H1 (cell line): Measurements from ENCODE around the gene ETV2. TPM values are rescaled to one million over a fixed set of nuclear protein-coding genes. Genes with fewer than 3 reads are reported as not detected.

Experiments
- ATF2 ChIP-seq: IDR thresholded peaks from 2 replicates; pipeline ENCODE4 v1.6.1; 2012; ENCODE audit warnings: low read length, inconsistent platforms
- ATF3 ChIP-seq: IDR thresholded peaks from 2 replicates; pipeline ENCODE4 v1.6.1; 2011; ENCODE audit warnings: low read depth, mild to moderate bottlenecking, low read length; ENCODE audit not compliant: insufficient read depth
- CBX8 ChIP-seq: fragments of 300-800, 300-1000 bp; sonication (generic); IDR thresholded peaks from 2 replicates; pipeline ENCODE4 v1.7.1; 2016; ENCODE audit warnings: low read depth, low read length, borderline replicate concordance
- EGR1 ChIP-seq: IDR thresholded peaks from 2 replicates; pipeline ENCODE4 v1.6.1; 2011; ENCODE audit warnings: low read depth, low read length, borderline replicate concordance
- EP300 ChIP-seq, 2 experiments: IDR thresholded peaks; 1 replicate in 1 of 2; 2 replicates in 1 of 2; pipeline ENCODE4 v1.6.1; 2011 to 2012; ENCODE audit warnings: low read depth in 2 of 2, low read length in 2 of 2, mild to moderate bottlenecking in 2 of 2, borderline replicate concordance in 1 of 2, inconsistent platforms in 1 of 2, moderate library complexity in 1 of 2
- GABPA ChIP-seq: IDR thresholded peaks from 2 replicates; pipeline ENCODE4 v1.6.1; 2011; ENCODE audit warnings: mild to moderate bottlenecking, low read length, moderate library complexity, borderline replicate concordance; ENCODE audit not compliant: insufficient read depth
- HDAC6 ChIP-seq: IDR thresholded peaks from one replicate; pipeline ENCODE4 v1.7.1; 2012; ENCODE audit warnings: low read depth, mild to moderate bottlenecking, inconsistent platforms, low read length, moderate library complexity
- JUN ChIP-seq: IDR thresholded peaks from 2 replicates; pipeline ENCODE4 v1.6.1; 2011; ENCODE audit warnings: low read depth, mild to moderate bottlenecking, improper control_type of control experiment, low read length
- MAFK ChIP-seq: IDR thresholded peaks from 2 replicates; pipeline ENCODE4 v1.6.1; 2012; ENCODE audit warnings: low read depth, mild to moderate bottlenecking, improper control_type of control experiment, low read length
- POLR2A ChIP-seq, 2 experiments: IDR thresholded peaks; 1 replicate in 1 of 2; 2 replicates in 1 of 2; pipeline ENCODE4 v1.6.1; 2011; ENCODE audit warnings: low read depth in 2 of 2, low read length in 2 of 2, mild to moderate bottlenecking in 2 of 2; ENCODE audit errors: control extremely low read depth in 1 of 2
- RBBP5 ChIP-seq: IDR thresholded peaks from 2 replicates; pipeline ENCODE4 v1.7.1; 2012; ENCODE audit warnings: low read depth, mild to moderate bottlenecking, inconsistent platforms, low read length, moderate library complexity, borderline replicate concordance
- SIN3A ChIP-seq, 2 experiments: IDR thresholded peaks in 1 of 2; conservative IDR thresholded peaks in 1 of 2; 2 replicates each; pipeline ENCODE4 v1.6.1; 2011 to 2012; ENCODE audit warnings: low read length in 2 of 2, improper control_type of control experiment in 1 of 2, low read depth in 1 of 2, mild to moderate bottlenecking in 1 of 2
- SIRT6 ChIP-seq: IDR thresholded peaks from one replicate; pipeline ENCODE4 v1.7.1; 2012; ENCODE audit warnings: low read length, inconsistent platforms
- TAF1 ChIP-seq: IDR thresholded peaks from 2 replicates; pipeline ENCODE4 v1.6.1; 2011; ENCODE audit warnings: mild to moderate bottlenecking, low read depth, low read length
- TCF12 ChIP-seq: IDR thresholded peaks from 2 replicates; pipeline ENCODE4 v1.6.1; 2011; ENCODE audit warnings: low read depth, mild to moderate bottlenecking, low read length
- polyA plus RNA-seq, 7 experiments: library from polyadenylated mRNA; depleted of rRNA in 3 of 7; stranded (reverse) in 5 of 7; unstranded in 2 of 7; fragments of >200 nt in 5 of 7; fragments of 200-250 nt in 2 of 7; gene quantifications; 1 replicate in 5 of 7; 2 replicates in 1 of 7; 4 replicates in 1 of 7; pipeline versions ENCODE4 v1.2.1 to v1.2.3, GENCODE V29; 2011 to 2013; ENCODE audit warnings: missing spikeins in 2 of 7, mixed read lengths in 2 of 7
- total RNA-seq: library from RNA; stranded (reverse); fragmentation: NEBNext Ultra II Directional; extraction: Animal tissue kit (Norgen Biotek cat#: 25700); gene quantifications from 2 replicates; pipeline ENCODE4 v1.2.1, GENCODE V29; 2021

The ETV2 gene
- total and polyA plus RNA-seq, 2 of the 8 experiments (the other 6 are each of a cell fraction or from before 2014, with no cell fraction given): 0.88 to 1.3 TPM

GRCh38 chr19:35644987-35645679 is 3.6 kb downstream of the ETV2 start (continued):
- TF ChIP-seq EGR1 (no peak), HDAC6 (no peak), POLR2A (IDR thresholded peaks at IDR 0.05; ENCODE audit: control extremely low read depth in 1 of 2, low read depth in 2 of 2, low read length in 2 of 2) (no peak), CBX8 (no peak), JUN (no peak), GABPA (no peak), MAFK (no peak), ATF2 (no peak), EP300 (IDR thresholded peaks at IDR 0.05; ENCODE audit: borderline replicate concordance in 1 of 2, low read depth in 2 of 2, low read length in 2 of 2) (no peak), SIRT6 (no peak), TAF1 (0 out of 2 replicates have a peak, but pooled peaks have one; percentile 31), TCF12 (no peak), ATF3 (no peak), SIN3A (conservative IDR thresholded peaks at IDR 0.05 in 1 of 2, IDR thresholded peaks at IDR 0.05 in 1 of 2; ENCODE audit: low read depth in 1 of 2, low read length in 2 of 2) (peak; percentile 12 to 60; a peak in 1 of 4 replicates), RBBP5 (no peak)
